Cardiac muscle cell (in vitro differentiated cells and primary cell): ENCODE results near the gene IMMP2L. TPM values are rescaled to one million over a fixed set of nuclear protein-coding genes. Genes with fewer than 3 reads are reported as not detected.

Experiments used
- DNase-seq, 2 donors: peaks; one replicate each; pipeline versions ENCODE4 v3.0.0 to v3.0.0-alpha.2; 2010 to 2017; ENCODE audit warnings: low read depth in 1 of 2, low spot score in 1 of 2
- H3K27ac ChIP-seq: fragments of 200-600 bp; sonication (generic); 2 replicates; pipeline ENCODE4 v1.5.1; 2016
- H3K27me3 ChIP-seq: fragments of 200-600 bp; sonication (generic); 2 replicates; pipeline ENCODE4 v1.6.0; 2016; ENCODE audit warnings: control low read depth
- H3K36me3 ChIP-seq: fragments of 200-600 bp; sonication (generic); 2 replicates; pipeline ENCODE4 v1.5.1; 2016; ENCODE audit warnings: control low read depth
- H3K4me1 ChIP-seq: fragments of 200-600 bp; sonication (generic); 2 replicates; pipeline ENCODE4 v1.8.1; 2017; ENCODE audit warnings: low read depth, mild to moderate bottlenecking, mixed run types
- H3K4me3 ChIP-seq: fragments of 200-600 bp; sonication (generic); 2 replicates; pipeline ENCODE4 v1.5.1; 2016; ENCODE audit warnings: mild to moderate bottlenecking
- H3K9me3 ChIP-seq: fragments of 200-600 bp; sonication (generic); 2 replicates; pipeline ENCODE4 v1.5.1; 2017; ENCODE audit warnings: low read depth, mild to moderate bottlenecking, control low read depth
- CTCF ChIP-seq: IDR thresholded peaks from 2 replicates; pipeline ENCODE4 v1.5.1; 2012; ENCODE audit warnings: low read depth, mild to moderate bottlenecking, low read length
- polyA plus RNA-seq: library from polyadenylated mRNA; unstranded; fragments of >200 nt; fragmentation: Nextera tagmentation; extraction: Ambion mirVana; gene quantifications from 2 replicates; pipeline ENCODE4 v1.2.1, GENCODE V29; 2016
- total RNA-seq: library from RNA; depleted of rRNA; stranded (reverse); fragments of >200 nt; gene quantifications from 2 replicates; pipeline ENCODE4 v1.2.3, GENCODE V29; 2016

The IMMP2L gene
- total and polyA plus RNA-seq, 2 experiments from 2014 or later, result 6.0 to 11.9 TPM

- TF ChIP-seq CTCF, result no peak
- Histone ChIP-seq H3K4me3 (no peak overlapping the region), H3K27ac (no peak overlapping the region), H3K36me3 (no peaks in the 10 kb centered on the region), H3K4me1 (no peaks in the 10 kb centered on the region), H3K27me3 (no peaks in the 10 kb centered on the region), H3K9me3 (no peaks in the 10 kb centered on the region)
- DNase-seq, result no peak
These were observed 352.2 kb downstream of the IMMP2L start for GRCh38 chr7:111210043-111210442.

- Histone ChIP-seq H3K36me3 (no peaks in the 10 kb centered on the region), H3K4me1 (no peaks in the 10 kb centered on the region), H3K4me3 (no peak overlapping the region), H3K9me3 (no peaks in the 10 kb centered on the region), H3K27me3 (no peaks in the 10 kb centered on the region), H3K27ac (no peak overlapping the region)
- peak in 1 of 2 donors; percentile 11 for DNase-seq
- TF ChIP-seq CTCF, result no peak
These were observed 357.0 kb downstream of the IMMP2L start for GRCh38 chr7:111205251-111205650.

- DNase-seq, result no peak
- Histone ChIP-seq H3K4me3 (no peak overlapping the region), H3K9me3 (no peaks in the 10 kb centered on the region), H3K36me3 (no peaks in the 10 kb centered on the region), H3K27ac (no peak overlapping the region), H3K27me3 (no peaks in the 10 kb centered on the region), H3K4me1 (no peaks in the 10 kb centered on the region)
- no peak for TF ChIP-seq CTCF
These were observed 360.0 kb downstream of the IMMP2L start for GRCh38 chr7:111202321-111202720.

GRCh38 chr7:111199643-111200042 lies 362.6 kb downstream of the IMMP2L start:
- Histone ChIP-seq H3K9me3 (no peaks in the 10 kb centered on the region), H3K36me3 (no peaks in the 10 kb centered on the region)

GRCh38 chr7:111198255-111198654 lies 364.0 kb downstream of the IMMP2L start:
- TF ChIP-seq CTCF, result no peak
- no peaks in the 10 kb centered on the region for H3K9me3 ChIP-seq
- no peaks in the 10 kb centered on the region for H3K4me1 ChIP-seq
- peak in 1 of 2 donors; percentile 95 for DNase-seq
- no peaks in the 10 kb centered on the region for H3K27me3 ChIP-seq
- no peak overlapping the region for H3K27ac ChIP-seq
- no peak overlapping the region for H3K4me3 ChIP-seq
- H3K36me3 ChIP-seq, result no peaks in the 10 kb centered on the region

More at GRCh38 chr7:111199643-111200042, 362.6 kb downstream of the IMMP2L start:
- Histone ChIP-seq H3K27me3 (no peaks in the 10 kb centered on the region), H3K4me3 (no peak overlapping the region), H3K27ac (no peak overlapping the region), H3K4me1 (no peaks in the 10 kb centered on the region)
- DNase-seq, result no peak
- no peak for TF ChIP-seq CTCF

- Histone ChIP-seq H3K27me3 (no peaks in the 10 kb centered on the region), H3K36me3 (no peaks in the 10 kb centered on the region)
These were observed 365.6 kb downstream of the IMMP2L start for GRCh38 chr7:111196655-111197054.

More at GRCh38 chr7:111196655-111197054, 365.6 kb downstream of the IMMP2L start:
- Histone ChIP-seq H3K4me1 (no peaks in the 10 kb centered on the region), H3K27ac (no peak overlapping the region), H3K4me3 (no peak overlapping the region), H3K9me3 (no peaks in the 10 kb centered on the region)
- TF ChIP-seq CTCF, result no peak
- no peak for DNase-seq
